MM.1S (cell line): ENCODE measurements around the gene DSCAM.
A peak's percentile ranks its signal among the peaks of the same experiment; 100 is the strongest.

Experiments used
- DNase-seq: peaks from one replicate; pipeline ENCODE4 v3.0.0-alpha.2; 2015
- H2AFZ ChIP-seq: fragments of 300-600 bp; sonication (generic); 2 replicates; pipeline ENCODE4 v1.6.0; 2016; ENCODE audit warnings: antibody characterized with exemption, low read length
- H3F3A ChIP-seq: fragments of 300-600 bp; sonication (generic); 2 replicates; pipeline ENCODE4 v1.6.1; 2016; ENCODE audit warnings: mild to moderate bottlenecking, antibody characterized with exemption, low read length, moderate library complexity, mixed read lengths; ENCODE audit not compliant: insufficient read depth
- H3K27ac ChIP-seq: fragments of 300-600 bp; sonication (generic); 2 replicates; pipeline ENCODE4 v1.5.1; 2016; ENCODE audit warnings: mild to moderate bottlenecking, low read length
- H3K27me3 ChIP-seq: fragments of 300-600 bp; sonication (generic); replicated peaks from 2 replicates; pipeline ENCODE4 v1.6.0; 2016; ENCODE audit warnings: low read length; ENCODE audit not compliant: insufficient read depth
- H3K36me3 ChIP-seq: fragments of 300-600 bp; sonication (generic); replicated peaks from 2 replicates; pipeline ENCODE4 v1.6.1; 2016; ENCODE audit warnings: mild to moderate bottlenecking, low read length, mixed read lengths; ENCODE audit not compliant: insufficient read depth
- H3K4me1 ChIP-seq: fragments of 300-600 bp; sonication (generic); 2 replicates; pipeline ENCODE4 v1.6.1; 2016; ENCODE audit warnings: low read length, mixed read lengths
- H3K4me2 ChIP-seq: fragments of 300-600 bp; sonication (generic); 2 replicates; pipeline ENCODE4 v1.6.0; 2016; ENCODE audit warnings: low read depth, low read length
- H3K4me3 ChIP-seq: fragments of 300-600 bp; sonication (generic); 2 replicates; pipeline ENCODE4 v1.5.1; 2016; ENCODE audit warnings: low read length, mixed read lengths
- H3K79me2 ChIP-seq: fragments of 300-600 bp; sonication (generic); 2 replicates; pipeline ENCODE4 v1.6.1; 2016; ENCODE audit warnings: mixed run types, low read length, mixed read lengths
- H3K9ac ChIP-seq: fragments of 300-600 bp; sonication (generic); 2 replicates; pipeline ENCODE4 v1.6.1; 2016; ENCODE audit warnings: low read length, mixed read lengths
- H3K9me2 ChIP-seq: fragments of 300-600 bp; sonication (generic); replicated peaks from 2 replicates; pipeline ENCODE4 v1.6.1; 2016; ENCODE audit warnings: mild to moderate bottlenecking, low read length, mixed read lengths; ENCODE audit not compliant: insufficient read depth
- H3K9me3 ChIP-seq: fragments of 300-600 bp; sonication (generic); replicated peaks from 2 replicates; pipeline ENCODE4 v1.6.1; 2016; ENCODE audit warnings: mild to moderate bottlenecking, low read length, mixed read lengths; ENCODE audit not compliant: insufficient read depth
- H4K20me1 ChIP-seq: fragments of 300-600 bp; sonication (generic); 2 replicates; pipeline ENCODE4 v1.6.1; 2016; ENCODE audit warnings: mild to moderate bottlenecking, low read length, moderate library complexity, mixed read lengths; ENCODE audit not compliant: insufficient read depth
- CTCF ChIP-seq: fragments of 300-600 bp; sonication (generic); IDR thresholded peaks from 2 replicates; pipeline ENCODE4 v1.5.1; 2016; ENCODE audit warnings: antibody characterized with exemption, low read length, mixed read lengths
- EZH2 ChIP-seq: fragments of 300-600 bp; sonication (generic); optimal IDR thresholded peaks from 2 replicates; pipeline ENCODE3; 2017; ENCODE audit warnings: low read depth, mild to moderate bottlenecking, antibody characterized with exemption, low read length, mixed read lengths
- EZH2phosphoT487 ChIP-seq: fragments of 300-600 bp; sonication (generic); IDR thresholded peaks from 2 replicates; pipeline ENCODE4 v1.6.1; 2018; ENCODE audit warnings: antibody characterized with exemption, low read length

Gene DSCAM

GRCh38 chr21:40723317-40723716 is 123.6 kb downstream of the DSCAM start:
- no peak overlapping the region for H3K4me3 ChIP-seq
- H3K27ac ChIP-seq, result no peak overlapping the region
- H3F3A ChIP-seq, result no peaks in the 10 kb centered on the region
- no peak for DNase-seq
- H3K27me3 ChIP-seq, result no peaks in the 10 kb centered on the region
- TF ChIP-seq EZH2 (no peak), EZH2phosphoT487 (no peak), CTCF (no peak)
- no peaks in the 10 kb centered on the region for H4K20me1 ChIP-seq
- no peaks in the 10 kb centered on the region for H3K36me3 ChIP-seq
- H3K79me2 ChIP-seq, result no peaks in the 10 kb centered on the region
- no peaks in the 10 kb centered on the region for H3K4me1 ChIP-seq
- no peaks in the 10 kb centered on the region for H3K9me3 ChIP-seq
- H2AFZ ChIP-seq, result no peak overlapping the region
- no peak overlapping the region for H3K9ac ChIP-seq
- H3K4me2 ChIP-seq, result no peak overlapping the region
- no peaks in the 10 kb centered on the region for H3K9me2 ChIP-seq

- Histone ChIP-seq H3K4me3 (no peak overlapping the region), H3K4me2 (no peak overlapping the region), H3K9me3 (no peaks in the 10 kb centered on the region), H2AFZ (no peak overlapping the region), H3K9ac (no peak overlapping the region), H3K27ac (no peak overlapping the region), H4K20me1 (no peaks in the 10 kb centered on the region), H3K9me2 (no peaks in the 10 kb centered on the region), H3K27me3 (no peaks in the 10 kb centered on the region), H3K4me1 (no peaks in the 10 kb centered on the region), H3K36me3 (no peaks in the 10 kb centered on the region), H3K79me2 (no peaks in the 10 kb centered on the region), H3F3A (no peaks in the 10 kb centered on the region)
- TF ChIP-seq CTCF, result peak; percentile 53
- TF ChIP-seq EZH2, result no peak
- peak; percentile 48 for DNase-seq
These were observed 127.3 kb downstream of the DSCAM start for GRCh38 chr21:40719615-40720014.

GRCh38 chr21:40717028-40717427 is 129.9 kb downstream of the DSCAM start:
- Histone ChIP-seq H3K27ac (no peak overlapping the region), H3F3A (no peaks in the 10 kb centered on the region), H3K4me1 (no peaks in the 10 kb centered on the region), H3K4me3 (no peak overlapping the region), H3K27me3 (no peaks in the 10 kb centered on the region), H3K9ac (no peak overlapping the region), H3K79me2 (no peaks in the 10 kb centered on the region), H3K4me2 (no peak overlapping the region), H3K9me2 (no peaks in the 10 kb centered on the region), H3K9me3 (no peaks in the 10 kb centered on the region), H2AFZ (no peak overlapping the region), H4K20me1 (no peaks in the 10 kb centered on the region), H3K36me3 (no peaks in the 10 kb centered on the region)
- no peak for DNase-seq
- TF ChIP-seq CTCF (no peak), EZH2phosphoT487 (no peak), EZH2 (no peak)

GRCh38 chr21:40714536-40714935 is 132.4 kb downstream of the DSCAM start:
- H3K4me3 ChIP-seq, result no peak overlapping the region
- no peaks in the 10 kb centered on the region for H3K9me3 ChIP-seq
- no peaks in the 10 kb centered on the region for H3K4me1 ChIP-seq
- TF ChIP-seq EZH2 (no peak), CTCF (no peak), EZH2phosphoT487 (no peak)
- no peaks in the 10 kb centered on the region for H3F3A ChIP-seq
- H2AFZ ChIP-seq, result no peak overlapping the region
- no peaks in the 10 kb centered on the region for H3K36me3 ChIP-seq
- no peak overlapping the region for H3K9ac ChIP-seq
- H3K9me2 ChIP-seq, result no peaks in the 10 kb centered on the region
- no peak for DNase-seq
- H3K27ac ChIP-seq, result no peak overlapping the region
- H4K20me1 ChIP-seq, result no peaks in the 10 kb centered on the region
- no peaks in the 10 kb centered on the region for H3K79me2 ChIP-seq
- no peaks in the 10 kb centered on the region for H3K27me3 ChIP-seq
- H3K4me2 ChIP-seq, result no peak overlapping the region
